PC-3 (cell line): ENCODE results near the gene MIDN. TPM values are rescaled to one million over a fixed set of nuclear protein-coding genes. Genes with fewer than 3 reads are reported as not detected.

Experiments used
- ATAC-seq: fragments of 200-7000 bp; cut with Tn5 transposase; 2 replicates; pipeline ENCODE4 v1.9.1; 2020; ENCODE audit warnings: mild to moderate bottlenecking, moderate library complexity
- BruUV-seq: library from RNA; stranded (reverse); fragments of 400-500 nt; replicated peaks from 2 replicates; lab custom pipeline; 2021; lab: Mats Ljungman, UMichigan
- CTCF ChIA-PET: fragments of 300-600 bp; sonication (Branson Sonifier 250); formaldehyde crosslinking; loops from one replicate; lab custom pipeline; 2022; ENCODE audit warnings: antibody characterized with exemption; lab: Charles Lee
- POLR2A ChIA-PET: fragments of 300-600 bp; sonication (Branson Sonifier 250); formaldehyde crosslinking; loops from one replicate; lab custom pipeline; 2022; ENCODE audit warnings: antibody characterized with exemption; ENCODE audit not compliant: unreplicated experiment; lab: Charles Lee
- DNase-seq: peaks from one replicate; pipeline ENCODE4 v3.0.0-alpha.2; 2015
- H2AFZ ChIP-seq: fragments of 300-600 bp; sonication (generic); 2 replicates; pipeline ENCODE4 v1.6.0; 2016; ENCODE audit warnings: antibody characterized with exemption, low read length
- H3F3A ChIP-seq: fragments of 300-600 bp; sonication (generic); one replicate; pipeline ENCODE4 v1.6.0; 2017; ENCODE audit warnings: antibody characterized with exemption, low read length, control low read depth, mild to moderate bottlenecking; ENCODE audit not compliant: unreplicated experiment
- H3K27ac ChIP-seq: fragments of 300-600 bp; sonication (generic); 2 replicates; pipeline ENCODE4 v1.5.1; 2016; ENCODE audit warnings: mild to moderate bottlenecking, low read length
- H3K27me3 ChIP-seq: fragments of 300-600 bp; sonication (generic); 2 replicates; pipeline ENCODE4 v1.6.1; 2016; ENCODE audit warnings: low read length, mixed read lengths
- H3K36me3 ChIP-seq: fragments of 300-600 bp; sonication (generic); 2 replicates; pipeline ENCODE4 v1.6.1; 2016; ENCODE audit warnings: low read depth, mixed run types, low read length, mixed read lengths
- H3K4me1 ChIP-seq: fragments of 300-600 bp; sonication (generic); 2 replicates; pipeline ENCODE4 v1.5.1; 2016; ENCODE audit warnings: low read length; ENCODE audit not compliant: insufficient read depth
- H3K4me2 ChIP-seq: fragments of 300-600 bp; sonication (generic); 2 replicates; pipeline ENCODE4 v1.6.0; 2016; ENCODE audit warnings: low read length
- H3K4me3 ChIP-seq: fragments of 300-600 bp; sonication (generic); 2 replicates; pipeline ENCODE4 v1.5.1; 2016; ENCODE audit warnings: mild to moderate bottlenecking, low read length, mixed read lengths
- H3K79me2 ChIP-seq: fragments of 300-600 bp; sonication (generic); 2 replicates; pipeline ENCODE4 v1.6.1; 2017; ENCODE audit warnings: low read length, mixed read lengths
- H3K9ac ChIP-seq: fragments of 300-600 bp; sonication (generic); 2 replicates; pipeline ENCODE4 v1.6.0; 2016; ENCODE audit warnings: mild to moderate bottlenecking, low read length
- H3K9me2 ChIP-seq: fragments of 300-600 bp; sonication (generic); replicated peaks from 2 replicates; pipeline ENCODE4 v1.6.1; 2016; ENCODE audit warnings: mixed run types, low read length, mixed read lengths
- H3K9me3 ChIP-seq: fragments of 300-600 bp; sonication (generic); 2 replicates; pipeline ENCODE4 v1.6.1; 2016; ENCODE audit warnings: low read length, mixed read lengths
- H4K20me1 ChIP-seq: fragments of 300-600 bp; sonication (generic); 2 replicates; pipeline ENCODE4 v1.6.1; 2016; ENCODE audit warnings: low read length, mixed read lengths
- EZH2 ChIP-seq: fragments of 300-600 bp; sonication (generic); IDR thresholded peaks from one replicate; pipeline ENCODE4 v1.6.1; 2017; ENCODE audit warnings: antibody characterized with exemption, mild to moderate bottlenecking, low read length; ENCODE audit not compliant: unreplicated experiment
- EZH2phosphoT487 ChIP-seq: fragments of 300-600 bp; sonication (generic); IDR thresholded peaks from 2 replicates; pipeline ENCODE4 v1.6.1; 2018; ENCODE audit warnings: mild to moderate bottlenecking, antibody characterized with exemption, low read length, borderline replicate concordance
- intact Hi-C: fragments of 100-400 bp; cut with micrococcal nuclease; formaldehyde crosslinking; loops from 2 replicates; pipeline ENCODE4 v1.9.0; 2023
- total RNA-seq: library from RNA; depleted of rRNA; stranded (reverse); fragments of >200 nt; gene quantifications from 2 replicates; pipeline ENCODE4 v1.2.3, GENCODE V29; 2014
- TF ChIP-seq, protein P1 (sequence below): fragments of 300-600 bp; sonication (generic); conservative IDR thresholded peaks from 2 replicates; pipeline ENCODE4 v1.5.1; 2017; ENCODE audit warnings: antibody characterized with exemption, low read depth, mild to moderate bottlenecking, low read length

The MIDN gene
- total RNA-seq, 1 experiment from 2014 or later, result 17.3 TPM

DNA sequence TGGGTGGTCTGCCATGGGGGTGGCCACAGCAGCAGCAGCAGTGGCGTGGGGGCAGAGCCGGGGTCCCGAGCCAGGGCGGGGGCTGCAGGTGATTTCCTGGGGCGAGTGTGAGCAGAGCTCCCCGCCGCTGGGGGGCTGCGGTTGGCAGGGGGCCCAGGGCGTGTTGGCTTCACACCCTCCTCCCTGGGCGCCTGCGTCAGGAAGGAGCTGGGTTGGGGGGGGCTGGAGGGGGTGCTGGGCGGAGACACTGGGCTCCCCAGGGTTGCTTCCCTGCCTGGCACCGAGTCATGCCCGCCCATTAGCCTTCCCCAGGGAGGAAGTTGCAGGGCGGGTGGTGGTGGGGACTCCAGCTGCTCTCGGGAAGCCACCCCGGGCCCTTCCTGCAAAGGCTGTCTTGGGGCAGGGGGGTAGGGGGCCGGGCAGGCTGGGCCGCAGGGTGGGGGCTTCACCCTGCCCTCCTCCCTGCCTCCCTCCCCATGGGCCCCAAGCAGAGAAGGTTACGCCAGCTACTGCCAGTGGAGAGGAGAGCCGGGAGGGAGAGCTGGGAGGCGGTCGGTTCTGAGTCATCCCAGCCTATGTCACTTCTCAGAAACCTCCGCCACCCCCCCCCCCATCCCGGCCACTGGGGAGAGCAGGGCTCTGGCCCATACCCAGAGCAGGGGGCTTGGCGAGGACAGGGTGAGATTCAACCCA, 4.6 kb downstream of the MIDN start:
- DNase-seq (peak; percentile 79), ATAC-seq (peak; percentile 23)
- no peak overlapping the region for H2AFZ ChIP-seq
- H3K4me2 ChIP-seq, result peak overlapping the region; percentile 97
- H3K4me3 ChIP-seq, result peak overlapping the region; percentile 86
- H3K79me2 ChIP-seq, result peaks cover 56% of the 10 kb centered on the region
- H3F3A ChIP-seq, result peaks cover under 1% of the 10 kb centered on the region
- H3K9ac ChIP-seq, result peak overlapping the region; percentile 86
- no TSS peak for BruUV-seq
- H4K20me1 ChIP-seq, result peaks cover 8% of the 10 kb centered on the region
- peaks cover 45% of the 10 kb centered on the region for H3K36me3 ChIP-seq
- peaks cover 15% of the 10 kb centered on the region for H3K4me1 ChIP-seq
- intact Hi-C loops, result loop anchor here (1.0 kb wide), 1 partner anchor 16 kb away; the partner anchor contains the start of gene CIRBP
- H3K27me3 ChIP-seq, result no peaks in the 10 kb centered on the region
- POLR2A ChIA-PET, result interaction anchor here (0.5 to 1.9 kb wide), 3 partner anchors 11 to 806 kb away, joined by 4 to 29 read pairs (median 14); partner anchors contain the start of gene CIRBP
- CTCF ChIA-PET, result interaction anchor here (0.6 to 1.7 kb wide), 3 partner anchors 11 to 16 kb away, joined by 3 to 13 read pairs (median 4); partner anchors contain the start of gene CIRBP
- peak overlapping the region; percentile 94 for H3K27ac ChIP-seq
- no peak for TF ChIP-seq EZH2phosphoT487
- TF ChIP-seq, protein P1, sequence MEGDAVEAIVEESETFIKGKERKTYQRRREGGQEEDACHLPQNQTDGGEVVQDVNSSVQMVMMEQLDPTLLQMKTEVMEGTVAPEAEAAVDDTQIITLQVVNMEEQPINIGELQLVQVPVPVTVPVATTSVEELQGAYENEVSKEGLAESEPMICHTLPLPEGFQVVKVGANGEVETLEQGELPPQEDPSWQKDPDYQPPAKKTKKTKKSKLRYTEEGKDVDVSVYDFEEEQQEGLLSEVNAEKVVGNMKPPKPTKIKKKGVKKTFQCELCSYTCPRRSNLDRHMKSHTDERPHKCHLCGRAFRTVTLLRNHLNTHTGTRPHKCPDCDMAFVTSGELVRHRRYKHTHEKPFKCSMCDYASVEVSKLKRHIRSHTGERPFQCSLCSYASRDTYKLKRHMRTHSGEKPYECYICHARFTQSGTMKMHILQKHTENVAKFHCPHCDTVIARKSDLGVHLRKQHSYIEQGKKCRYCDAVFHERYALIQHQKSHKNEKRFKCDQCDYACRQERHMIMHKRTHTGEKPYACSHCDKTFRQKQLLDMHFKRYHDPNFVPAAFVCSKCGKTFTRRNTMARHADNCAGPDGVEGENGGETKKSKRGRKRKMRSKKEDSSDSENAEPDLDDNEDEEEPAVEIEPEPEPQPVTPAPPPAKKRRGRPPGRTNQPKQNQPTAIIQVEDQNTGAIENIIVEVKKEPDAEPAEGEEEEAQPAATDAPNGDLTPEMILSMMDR, result no peak
- no peaks in the 10 kb centered on the region for H3K9me2 ChIP-seq
- no peaks in the 10 kb centered on the region for H3K9me3 ChIP-seq

DNA sequence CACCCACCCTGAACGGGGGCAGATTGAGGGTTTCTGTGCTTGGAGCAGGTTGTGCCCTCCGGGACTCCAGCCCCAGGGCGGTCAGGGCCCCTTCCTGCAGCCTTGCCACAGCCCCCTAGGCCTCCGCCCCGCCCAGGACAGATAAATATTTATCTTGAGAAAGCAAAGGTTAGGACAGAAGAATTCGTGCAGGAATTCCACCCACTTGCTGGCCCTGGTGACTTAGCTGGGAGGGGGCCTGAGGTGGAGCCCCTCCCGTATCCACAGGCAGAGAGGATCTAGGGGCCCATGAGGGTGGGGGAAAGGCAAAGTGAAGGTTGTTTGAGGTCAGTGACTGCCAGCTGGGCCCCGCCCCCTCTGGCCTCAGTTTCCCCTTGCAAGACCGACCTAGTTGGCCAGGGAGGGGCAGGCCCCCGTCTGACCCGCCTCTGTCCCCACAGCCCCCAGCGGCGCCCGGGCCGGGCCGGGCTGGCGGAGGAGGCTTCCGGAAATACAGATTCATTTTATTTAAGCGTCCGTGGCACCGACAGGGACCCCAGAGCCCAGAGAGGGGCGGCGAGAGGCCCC, 5.2 kb downstream of the MIDN start:
- ChIA-PET CTCF (interaction anchor here (1.0 to 1.7 kb wide), 2 partner anchors 10 to 13 kb away, joined by 3 to 13 read pairs; no protein-coding TSS in a partner anchor), POLR2A (interaction anchor here (0.5 to 1.9 kb wide), 3 partner anchors 11 to 805 kb away, joined by 4 to 29 read pairs (median 14); partner anchors contain the start of gene CIRBP)
- H2AFZ ChIP-seq, result no peak overlapping the region

More for the DNA sequence above, 5.2 kb downstream of the MIDN start:
- peak; percentile 56 for DNase-seq
- no peaks in the 10 kb centered on the region for H3K9me2 ChIP-seq
- peak overlapping the region; percentile 94 for H3K27ac ChIP-seq
- H3K4me3 ChIP-seq, result peak overlapping the region; percentile 86
- peaks cover 5% of the 10 kb centered on the region for H3F3A ChIP-seq
- peak overlapping the region; percentile 97 for H3K4me2 ChIP-seq
- no TSS peak for BruUV-seq
- TF ChIP-seq, protein P1, result no peak
- no peak for TF ChIP-seq EZH2phosphoT487
- no peak for TF ChIP-seq EZH2
- intact Hi-C loops, result no loop called here
- H3K9ac ChIP-seq, result peak overlapping the region; percentile 86
- peaks cover 14% of the 10 kb centered on the region for H3K4me1 ChIP-seq
- no peaks in the 10 kb centered on the region for H3K27me3 ChIP-seq
- peaks cover 56% of the 10 kb centered on the region for H3K79me2 ChIP-seq
- peak; percentile 2 for ATAC-seq
- peaks cover 8% of the 10 kb centered on the region for H4K20me1 ChIP-seq
- peaks cover 45% of the 10 kb centered on the region for H3K36me3 ChIP-seq
- H3K9me3 ChIP-seq, result no peaks in the 10 kb centered on the region
